Anterior cingulate cortex (tissue), 58 donors: ENCODE measurements around the gene NME5.
A peak's percentile ranks its signal among the peaks of the same experiment; 100 is the strongest.

Source experiments
- DNase-seq, 58 donors: peaks; one replicate each; lab custom pipeline; 2025; lab: John Stamatoyannopoulos, UW

NME5 gene

DNA sequence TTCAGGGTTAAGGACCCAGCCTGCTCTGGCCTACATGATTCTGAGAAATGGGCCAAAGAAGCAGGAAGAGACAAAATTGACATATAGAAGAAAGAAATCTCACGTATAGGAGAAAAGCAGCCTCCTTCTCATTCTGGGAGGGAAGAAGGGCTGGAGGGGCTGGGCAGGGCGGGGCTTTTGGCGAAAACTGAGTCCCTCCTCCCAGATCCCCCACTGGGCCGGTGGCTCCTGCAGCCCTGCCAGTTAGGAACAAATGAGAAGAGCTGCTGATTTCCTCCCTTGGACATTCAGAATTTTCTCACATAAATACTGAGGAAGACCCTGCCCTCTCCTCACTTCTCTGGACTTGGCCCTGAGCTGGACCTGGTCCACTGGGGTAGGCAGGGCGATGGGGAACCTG is 55.5 kb downstream of the NME5 start, which contains the start of gene WNT8A:
Gene WNT8A (plus strand): TSS at position 332 of the 400 bp plus-strand sequence. CDS start 95 bp downstream, outside the sequence.
- DNase-seq = no peak

DNA sequence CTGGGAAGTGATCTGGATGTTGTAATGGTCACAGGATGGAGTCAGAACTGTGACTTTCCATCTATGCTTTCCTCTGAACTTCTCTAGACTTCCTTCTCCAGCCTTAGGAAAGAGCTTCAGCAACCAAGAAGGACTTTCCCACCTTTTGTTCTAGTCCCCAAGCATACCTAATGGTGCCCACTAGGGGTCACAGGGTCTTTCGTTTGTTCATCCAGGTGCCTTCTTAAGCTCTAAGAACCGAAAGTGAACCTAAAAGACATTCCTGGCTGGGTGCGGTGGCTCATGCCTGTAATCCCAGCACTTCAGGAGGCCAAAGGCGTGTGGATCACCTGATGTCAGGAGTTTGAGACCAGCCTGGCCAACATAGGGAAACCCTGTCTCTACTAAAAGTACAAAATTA is 57.2 kb downstream of the NME5 start:
- DNase-seq = no peak

DNA sequence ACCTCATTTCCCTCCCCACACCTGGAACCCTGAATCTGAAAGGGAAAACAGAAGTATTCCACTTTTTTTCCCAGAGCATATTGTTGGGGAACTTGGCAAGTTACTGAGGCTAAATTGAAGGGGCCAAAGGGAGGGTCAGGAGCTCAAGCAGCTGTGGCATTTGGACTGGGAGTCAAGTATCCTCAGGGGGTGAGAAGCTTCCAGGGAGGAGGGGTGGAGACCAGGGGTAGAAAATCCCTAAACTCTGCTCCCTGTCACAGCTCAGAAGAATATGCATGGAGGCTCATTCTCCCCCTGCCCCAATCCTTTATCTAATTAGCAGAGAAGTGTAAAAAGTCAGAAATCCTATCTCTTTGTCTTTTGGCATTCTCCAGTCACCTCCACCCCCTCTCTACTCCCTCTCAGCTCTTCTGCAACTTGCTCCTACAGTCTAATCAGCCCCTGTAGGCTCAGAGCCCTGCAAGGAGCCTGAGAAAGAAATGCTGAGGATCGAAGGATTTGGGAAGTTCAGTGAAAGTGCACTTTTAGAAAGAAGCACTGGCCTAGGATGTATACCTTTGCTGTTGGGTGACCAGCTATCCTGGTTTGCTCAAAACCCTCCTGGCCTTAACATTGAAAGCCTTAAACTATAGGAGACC is 61.1 kb downstream of the NME5 start:
- no peak for DNase-seq

DNA sequence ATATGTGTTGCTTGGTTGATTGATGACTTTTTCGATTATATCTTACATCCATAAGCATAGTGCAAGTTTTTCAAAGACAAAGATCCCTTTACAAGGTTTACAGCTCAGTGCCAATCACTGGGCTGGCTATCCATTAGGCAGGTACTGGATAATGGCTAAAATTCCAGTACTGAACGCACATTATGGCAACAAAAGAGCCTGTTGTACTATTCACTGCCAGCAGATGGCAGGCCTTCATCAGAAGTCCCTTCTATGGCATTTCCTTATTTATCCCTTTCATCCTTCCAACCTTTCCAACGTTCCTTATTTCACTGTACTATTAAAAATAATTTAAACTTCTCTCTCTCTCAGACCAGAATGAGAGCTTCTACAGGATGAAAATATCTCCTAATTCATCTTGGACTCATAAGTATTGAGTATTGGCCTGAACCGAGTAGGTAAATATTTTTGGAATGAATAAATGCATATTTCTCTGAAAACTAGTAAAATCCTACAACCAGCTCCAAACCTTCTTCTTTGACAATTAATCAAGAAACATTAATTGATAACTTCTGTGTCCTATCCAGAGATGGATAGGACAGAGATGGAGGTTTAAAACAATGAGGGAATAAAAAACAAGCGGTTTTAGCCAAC is 62.0 kb downstream of the NME5 start:
- DNase-seq = peak in 41 of 58 donors; percentile 1 to 71 (median 19)

DNA sequence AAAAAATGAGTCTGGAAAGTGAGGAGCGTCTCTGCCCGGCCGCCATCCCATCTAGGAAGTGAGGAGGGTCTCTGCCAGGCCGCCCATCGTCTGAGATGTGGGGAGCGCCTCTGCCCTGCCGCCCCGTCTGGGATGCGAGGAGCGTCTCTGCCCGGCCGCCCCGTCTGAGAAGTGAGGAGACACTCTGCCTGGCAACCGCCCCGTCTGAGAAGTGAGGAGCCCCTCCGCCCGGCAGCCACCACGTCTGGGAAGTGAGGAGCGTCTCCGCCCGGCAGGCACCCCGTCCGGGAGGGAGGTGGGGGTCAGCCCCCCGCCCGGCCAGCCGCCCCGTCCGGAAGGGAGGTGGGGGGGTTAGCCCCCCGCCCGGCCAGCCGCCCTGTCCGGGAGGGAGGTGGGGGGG is 69.2 kb downstream of the NME5 start:
- DNase-seq = peak in 1 of 58 donors; percentile 2

DNA sequence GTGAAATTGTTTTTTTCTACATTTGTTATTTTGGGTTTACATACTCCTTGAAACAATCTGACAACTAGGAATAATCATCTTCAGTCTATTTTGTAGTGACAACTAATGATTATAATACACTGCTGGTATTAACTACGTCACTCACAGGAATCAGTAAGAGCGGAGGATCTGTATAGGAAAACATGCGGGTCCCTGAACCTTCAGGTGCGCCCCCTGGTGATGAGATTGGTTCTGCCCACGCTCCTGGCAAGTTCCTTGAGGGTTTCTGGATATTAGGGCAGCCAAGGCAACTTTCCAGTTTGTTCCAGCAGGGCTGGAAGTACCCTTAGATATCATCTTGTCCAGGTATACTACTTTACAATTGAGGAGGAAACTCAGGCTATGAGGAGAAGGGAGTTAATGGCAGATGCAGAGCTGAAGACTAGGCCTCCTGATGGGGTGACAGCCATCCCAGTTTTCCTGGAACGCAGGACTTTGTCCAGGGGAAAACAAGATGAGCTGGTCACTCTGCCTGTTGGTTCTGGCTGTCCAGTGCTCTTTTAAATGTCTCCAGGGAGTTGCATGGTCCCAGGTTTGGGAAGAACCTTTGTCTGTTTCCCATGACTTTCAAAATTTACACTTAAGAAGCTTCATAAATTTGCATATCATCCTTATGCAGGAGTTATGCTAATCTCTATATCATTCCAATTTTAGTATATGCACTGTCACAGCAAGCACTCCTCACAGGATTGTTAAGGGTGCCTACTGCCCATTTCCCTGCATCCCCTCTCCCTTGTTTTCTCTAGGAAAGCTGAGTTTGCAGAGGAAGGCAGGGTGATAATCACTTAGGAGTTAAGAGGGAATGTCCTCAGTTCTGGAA is 70.3 kb downstream of the NME5 start:
- peak in 46 of 58 donors; percentile 1 to 75 (median 29) for DNase-seq

DNA sequence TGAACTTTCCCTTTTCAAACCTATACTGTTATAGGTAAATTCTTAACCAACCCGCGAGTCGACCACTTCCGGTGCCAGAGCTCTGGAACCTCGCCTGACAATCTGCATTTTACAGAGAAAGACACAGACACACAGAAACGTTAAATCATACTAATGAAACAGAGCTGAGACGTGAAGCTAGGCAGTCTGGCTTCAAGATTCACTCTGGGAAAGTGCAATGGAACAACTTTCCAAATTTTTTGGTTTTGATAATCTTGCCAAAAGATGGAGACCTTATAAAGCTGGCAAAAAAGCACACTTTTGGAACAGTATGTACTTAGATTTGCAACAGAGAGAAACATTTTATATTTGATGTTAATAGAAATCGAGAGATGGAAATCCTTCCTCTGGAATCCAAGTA is 71.3 kb downstream of the NME5 start:
- DNase-seq = no peak
